HG03095 (cell line): ENCODE results near the gene TCTN3.
"Not testable (repeated sequence)": the region's sequence is repeated elsewhere in the genome, so short reads cannot be mapped to it uniquely, and the experiment has no call there.

Experiments
- ATAC-seq: cut with Tn5 transposase; IDR thresholded peaks from one replicate; pipeline ENCODE4 v1.9.1; 2021; ENCODE audit warnings: moderate library complexity; ENCODE audit not compliant: unreplicated experiment

Gene TCTN3

GRCh38 chr10:95691281-95691680 lies 2.4 kb downstream of the TCTN3 start:
- ATAC-seq = no peak

DNA sequence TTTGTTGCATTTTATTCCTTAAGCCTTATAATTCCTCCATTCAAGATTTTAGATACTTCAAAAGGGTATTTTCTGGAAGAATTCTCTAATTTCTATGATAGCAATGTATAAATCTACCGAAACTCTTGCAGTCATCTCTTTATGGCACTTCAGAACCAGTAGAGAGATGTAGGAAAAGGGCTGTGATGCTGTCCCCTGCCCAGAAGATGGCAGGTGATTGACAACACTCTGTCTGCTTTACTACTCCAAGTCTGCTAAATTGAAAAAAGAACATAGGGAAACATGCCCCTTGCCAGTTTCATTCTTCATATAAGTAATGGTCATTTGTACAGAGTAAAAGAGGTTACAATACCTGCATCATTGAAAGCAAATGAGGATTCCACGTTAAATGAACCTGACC lies 5.1 kb downstream of the TCTN3 start:
- no peak for ATAC-seq

DNA sequence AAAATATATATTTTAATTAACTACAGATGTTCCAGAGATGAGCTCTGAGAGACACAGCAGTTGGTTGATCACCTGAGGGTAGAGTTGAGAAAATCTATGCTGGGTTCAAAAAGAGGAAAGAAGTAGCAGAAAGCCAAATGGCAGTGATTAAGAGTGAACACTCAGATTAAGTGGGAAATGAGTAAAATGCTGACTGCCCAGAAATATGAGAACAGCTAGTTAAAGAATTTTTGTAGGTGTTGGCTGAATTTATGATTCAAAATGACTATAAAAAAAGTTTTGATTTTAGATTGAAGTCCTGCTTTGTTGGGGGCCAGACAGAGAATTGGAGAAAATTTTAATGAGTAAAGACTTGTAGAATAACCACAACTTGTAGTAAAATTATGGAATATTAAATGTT lies 9.8 kb downstream of the TCTN3 start:
- ATAC-seq = no peak

- ATAC-seq = no peak
Measured at GRCh38 chr10:95675403-95676116, 18.2 kb downstream of the TCTN3 start.

- no peak for ATAC-seq
Measured at GRCh38 chr10:95674643-95675042, 19.1 kb downstream of the TCTN3 start.

DNA sequence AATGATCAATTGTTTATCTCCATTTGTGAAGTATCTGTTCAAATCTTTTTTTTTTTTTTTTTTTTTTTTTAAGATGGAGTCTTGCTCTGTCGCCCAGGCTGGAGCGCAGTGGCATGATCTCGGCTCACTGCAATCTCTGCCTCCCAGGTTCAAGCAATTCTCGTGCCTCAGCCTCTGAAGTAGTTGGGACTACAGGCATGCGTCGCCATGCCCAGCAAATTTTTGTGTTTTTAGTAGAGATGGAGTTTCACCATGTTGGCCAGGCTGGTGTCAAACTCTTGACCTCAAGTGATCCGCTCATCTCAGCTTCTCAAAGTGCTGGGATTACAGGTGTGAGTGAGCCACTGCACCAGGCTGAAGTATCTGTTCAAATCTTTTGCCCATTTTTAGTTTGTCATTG lies 21.1 kb downstream of the TCTN3 start:
- not testable (repeated sequence) for ATAC-seq

GRCh38 chr10:95664543-95664942 lies 29.2 kb downstream of the TCTN3 start:
- ATAC-seq = no peak

GRCh38 chr10:95663496-95663895 lies 30.2 kb downstream of the TCTN3 start:
- no peak for ATAC-seq

DNA sequence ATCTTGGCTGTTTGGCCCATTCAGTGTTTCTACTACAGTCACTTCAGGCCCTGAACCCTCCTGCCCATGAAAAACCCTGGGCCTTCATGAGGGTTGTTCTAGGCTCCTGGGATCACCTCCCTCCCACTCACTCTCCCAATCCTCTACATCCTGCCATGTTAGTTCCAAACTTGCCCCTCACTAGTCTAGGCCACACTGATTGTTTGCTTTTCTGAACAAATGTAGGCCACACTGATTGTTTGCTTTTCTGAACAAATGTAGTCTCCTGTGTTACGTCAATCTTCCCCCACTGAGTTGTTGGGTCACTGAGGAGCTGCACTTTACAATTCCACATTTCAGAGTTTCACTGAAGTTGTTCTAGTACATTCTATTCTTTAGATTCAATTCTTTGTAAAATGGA lies 31.9 kb downstream of the TCTN3 start:
- no peak for ATAC-seq

DNA sequence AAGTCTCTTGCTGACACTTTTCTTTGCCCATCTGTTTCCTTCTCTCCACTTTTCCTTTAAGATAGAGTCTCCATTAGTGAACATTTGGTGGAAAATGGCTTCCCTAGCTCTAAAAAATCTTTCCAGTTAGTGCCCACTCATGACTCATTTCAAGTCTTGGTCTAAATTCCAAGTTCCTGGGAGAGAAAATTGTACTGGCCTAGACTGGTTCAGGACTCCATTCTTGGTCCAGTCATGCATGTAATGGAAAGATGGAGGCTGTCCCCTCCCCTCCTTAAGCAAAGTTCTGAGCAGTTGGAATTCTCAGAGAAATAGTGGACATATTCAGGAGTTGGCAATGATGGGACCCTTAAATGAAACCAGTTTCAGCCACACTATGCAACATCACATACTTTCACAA lies 33.4 kb downstream of the TCTN3 start:
- no peak for ATAC-seq

DNA sequence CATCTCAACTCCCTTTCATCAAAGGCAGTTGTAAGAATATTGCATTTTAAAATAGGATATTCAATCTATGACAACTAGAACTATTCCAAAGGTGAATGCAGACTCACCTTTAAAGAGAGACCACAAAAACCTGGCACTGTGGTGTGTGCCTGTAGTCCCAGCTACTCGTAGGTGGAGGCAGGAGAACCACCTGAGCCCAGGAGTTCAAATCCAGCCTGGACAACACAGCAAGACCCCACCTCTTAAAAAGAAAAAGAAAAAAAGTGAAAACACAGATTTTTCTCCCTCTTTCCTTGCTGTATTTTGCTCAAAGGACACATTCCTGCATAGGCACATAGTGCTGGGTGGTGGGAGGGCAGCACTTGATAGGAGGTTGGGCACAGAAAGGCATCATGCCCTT lies 36.5 kb downstream of the TCTN3 start:
- no peak for ATAC-seq

DNA sequence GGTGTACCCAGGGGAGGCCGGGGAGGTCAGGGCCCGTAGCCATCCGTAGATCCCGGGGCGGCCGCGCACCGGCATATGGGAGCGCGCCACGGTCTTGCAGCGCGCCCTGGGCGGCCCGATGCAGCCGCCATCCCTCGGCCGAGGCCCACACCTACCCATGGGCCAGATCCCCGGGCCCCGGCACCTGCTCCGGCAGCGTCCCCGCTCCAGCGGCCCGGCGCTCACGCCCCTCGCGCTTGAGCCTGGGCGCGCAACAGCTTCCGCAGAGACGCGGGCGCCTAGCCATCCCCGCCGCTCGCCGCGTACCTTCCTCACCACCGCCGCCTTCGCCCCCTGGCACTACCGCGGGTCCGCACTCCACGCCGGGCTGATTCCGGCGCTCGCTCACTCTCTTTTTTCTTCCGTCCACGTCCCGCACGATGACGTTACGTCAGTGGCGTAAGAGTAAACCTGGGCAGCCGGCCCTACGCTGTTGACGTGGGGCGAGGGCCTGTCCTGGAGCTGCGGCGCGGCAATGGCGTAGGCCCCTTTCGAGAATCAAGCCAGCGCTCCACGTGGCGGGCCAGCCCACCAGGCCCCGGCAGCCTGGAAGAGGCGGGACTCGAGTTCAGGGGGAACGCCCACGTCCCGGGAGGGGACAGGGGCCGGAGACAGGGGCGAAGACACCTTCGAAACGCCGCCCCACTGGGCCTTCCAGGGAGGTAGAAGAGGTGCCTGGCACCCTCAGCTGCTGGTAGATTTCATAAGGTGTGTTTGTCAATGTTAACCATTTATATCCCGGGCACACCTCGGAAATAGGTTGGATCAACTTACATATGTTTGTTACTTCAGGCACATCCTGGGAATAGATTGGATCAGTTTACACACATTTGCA lies 37.2 kb downstream of the TCTN3 start, which contains the start of gene ALDH18A1:
TSS of gene ALDH18A1 (minus strand) at position 421 of the 874 bp plus-strand sequence. CDS start 3,334 bp downstream, outside the sequence.
- ATAC-seq = peak; percentile 85

- peak; percentile 22 for ATAC-seq
Measured at GRCh38 chr10:95655571-95656290, 38.0 kb downstream of the TCTN3 start.

DNA sequence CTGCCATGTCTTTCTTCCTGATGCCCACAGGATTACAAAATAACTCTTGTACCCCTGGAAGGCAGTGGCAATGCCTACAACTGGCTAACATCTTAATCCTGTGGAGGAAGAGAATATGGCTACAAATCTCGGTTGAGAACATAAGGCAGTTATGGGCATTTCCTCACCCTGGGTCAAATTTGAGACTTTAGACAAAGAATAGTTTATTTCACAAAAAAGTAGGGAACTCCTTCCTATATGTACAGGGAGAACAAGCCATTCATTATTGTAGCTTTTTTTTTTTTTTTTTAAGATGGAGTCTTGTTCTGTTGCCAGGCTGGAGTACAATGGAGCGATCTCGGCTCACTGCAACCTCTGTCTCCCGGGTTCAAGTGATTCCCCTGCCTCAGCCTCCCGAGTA lies 39.8 kb downstream of the TCTN3 start:
- ATAC-seq = no peak

DNA sequence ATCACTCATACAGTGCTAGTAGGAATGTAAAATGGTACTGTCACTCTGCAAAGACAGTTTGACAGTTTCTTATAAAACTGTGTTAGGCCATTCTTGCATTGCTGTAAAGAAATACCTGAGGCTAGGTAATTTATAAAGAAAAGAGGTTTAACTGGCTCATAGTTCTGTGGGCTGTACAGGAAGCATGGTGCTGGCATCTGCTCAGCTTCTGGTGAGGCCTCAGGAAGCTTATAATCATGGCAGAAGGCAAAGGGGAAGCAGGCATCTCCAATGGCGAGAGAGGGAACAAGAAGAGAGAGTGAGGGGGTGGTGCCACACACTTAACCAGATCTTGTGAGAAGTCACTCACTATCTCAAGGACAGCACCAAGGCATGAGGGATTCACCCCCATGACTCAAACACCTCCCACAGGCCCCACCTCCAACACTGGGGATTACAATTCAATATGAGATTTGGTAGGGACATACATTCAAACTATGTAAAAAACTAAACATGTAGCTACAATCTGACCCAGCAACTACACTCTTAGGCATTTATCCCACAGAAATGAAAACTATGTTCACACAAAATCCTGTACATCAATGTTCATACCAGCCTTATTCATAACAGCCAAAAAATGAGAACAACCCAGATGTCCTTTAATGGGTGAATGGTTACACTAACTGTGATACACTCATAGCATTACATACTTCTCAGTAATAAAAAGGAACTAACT lies 42.2 kb downstream of the TCTN3 start:
- no peak for ATAC-seq

DNA sequence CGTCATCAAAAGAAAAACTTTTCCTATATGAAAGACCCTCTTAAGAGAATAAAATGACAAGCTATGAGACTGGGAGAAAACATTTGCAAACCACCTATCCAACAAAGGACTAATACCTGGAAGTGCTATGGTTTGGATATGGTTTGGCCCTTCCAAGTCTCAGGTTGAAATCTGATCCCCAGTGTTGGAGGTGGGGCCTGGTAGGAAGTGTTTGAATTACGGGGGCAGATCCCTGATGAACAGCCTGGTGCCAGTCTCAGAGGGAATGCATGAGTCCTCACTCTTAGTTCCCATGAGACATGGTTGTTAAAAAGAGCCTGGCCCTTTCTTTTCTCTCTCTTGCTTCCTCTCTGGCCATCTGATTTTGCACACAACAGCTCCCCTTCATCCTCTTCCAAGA lies 43.5 kb downstream of the TCTN3 start:
- ATAC-seq = no peak

GRCh38 chr10:95648138-95648537 lies 45.6 kb downstream of the TCTN3 start:
- ATAC-seq = no peak

DNA sequence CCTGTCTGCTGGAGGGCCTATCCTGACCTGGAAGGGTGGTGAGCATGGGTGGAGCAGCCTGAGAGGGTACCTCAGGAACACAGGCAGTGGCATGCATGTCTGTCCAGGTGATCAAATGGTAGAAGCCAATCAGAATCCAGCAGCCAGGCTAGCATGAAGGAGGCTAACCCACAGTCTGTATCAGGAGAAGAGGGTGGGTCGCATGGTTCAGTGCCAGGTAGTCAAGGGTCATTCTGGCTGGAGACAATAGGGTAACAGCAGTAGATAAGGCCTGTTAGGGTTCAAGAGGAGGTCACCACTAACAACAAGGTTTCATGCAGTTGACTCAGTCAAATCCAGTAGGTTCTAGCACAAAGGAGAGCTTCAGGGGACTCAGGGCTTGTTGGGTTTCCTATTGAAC lies 47.6 kb downstream of the TCTN3 start:
- ATAC-seq = no peak

DNA sequence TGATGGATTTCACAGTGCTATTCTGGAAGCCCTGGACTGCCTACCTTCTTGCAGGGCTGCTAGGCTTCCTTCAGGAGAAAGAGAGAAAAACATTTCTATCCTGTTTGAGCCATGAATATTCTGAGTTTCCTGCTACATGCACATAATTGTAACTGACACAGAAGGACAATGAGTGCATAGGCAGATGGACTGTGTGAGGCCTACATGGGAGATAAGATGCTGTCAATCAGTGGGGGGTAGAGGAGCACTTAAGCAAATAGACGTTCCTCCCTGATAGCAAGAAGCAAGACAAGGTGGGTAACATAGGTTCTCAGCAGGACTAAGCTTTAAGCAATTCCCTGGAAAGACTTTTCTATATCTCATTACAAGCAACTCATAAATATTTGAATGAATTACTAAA lies 48.8 kb downstream of the TCTN3 start:
- no peak for ATAC-seq

DNA sequence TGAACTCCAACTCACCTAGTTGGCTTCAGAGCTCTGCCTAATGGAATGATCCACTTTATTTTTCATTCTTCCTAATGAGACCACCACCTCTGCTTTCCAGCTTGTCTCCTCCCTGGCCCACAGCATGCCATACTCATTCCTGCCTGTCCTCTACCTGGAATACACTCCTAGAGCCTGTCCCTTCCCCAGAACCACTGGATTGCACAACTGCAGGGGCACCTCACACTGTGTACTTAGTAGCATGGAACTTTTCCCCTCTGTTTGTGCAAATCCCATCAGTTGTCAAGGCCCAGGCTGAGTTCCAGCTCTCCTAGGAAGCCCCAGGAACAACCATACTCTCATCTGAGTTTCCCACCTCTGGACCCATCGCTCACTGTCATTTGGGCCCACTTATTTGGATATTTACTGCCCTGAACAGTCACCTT lies 52.8 kb downstream of the TCTN3 start:
- ATAC-seq = no peak

GRCh38 chr10:95637911-95638310 lies 55.8 kb downstream of the TCTN3 start:
- no peak for ATAC-seq
